OCI-LY7 (cell line): ENCODE measurements around the gene SLC15A5. TPM values are rescaled to one million over a fixed set of nuclear protein-coding genes. Genes with fewer than 3 reads are reported as not detected.

Experiments
- BruUV-seq: library from RNA; stranded (reverse); fragments of 400-500 nt; replicated peaks from 2 replicates; lab custom pipeline; 2021; lab: Mats Ljungman, UMichigan
- CTCF ChIA-PET: fragments of 300-600 bp; sonication (Branson Sonifier 250); formaldehyde crosslinking; loops from one replicate; lab custom pipeline; 2022; ENCODE audit warnings: antibody characterized with exemption; ENCODE audit not compliant: unreplicated experiment; lab: Charles Lee
- POLR2A ChIA-PET: fragments of 300-600 bp; sonication (Branson Sonifier 250); formaldehyde crosslinking; loops from one replicate; lab custom pipeline; 2022; ENCODE audit warnings: antibody characterized with exemption; lab: Charles Lee
- DNase-seq: peaks from one replicate; pipeline ENCODE4 v3.0.0-alpha.2; 2015; ENCODE audit warnings: low spot score
- H2AFZ ChIP-seq: fragments of 200-600 bp; sonication (generic), shearing (Covaris generic); 2 replicates; pipeline ENCODE4 v1.6.1; 2014; ENCODE audit warnings: mild to moderate bottlenecking, antibody characterized with exemption, low read length, moderate library complexity
- H3K27ac ChIP-seq: fragments of 200-600 bp; sonication (generic); 2 replicates; pipeline ENCODE4 v1.5.1; 2014; ENCODE audit warnings: mixed run types, low read depth, mild to moderate bottlenecking, moderate library complexity, low read length, inconsistent platforms; ENCODE audit not compliant: poor library complexity, severe bottlenecking
- H3K36me3 ChIP-seq: fragments of 200-600 bp; sonication (generic); 2 replicates; pipeline ENCODE4 v1.6.1; 2014; ENCODE audit warnings: mild to moderate bottlenecking, antibody characterized with exemption, low read length, moderate library complexity, mixed read lengths; ENCODE audit not compliant: insufficient read depth
- H3K4me1 ChIP-seq: fragments of 200-600 bp; sonication (generic); 2 replicates; pipeline ENCODE4 v1.5.1; 2014; ENCODE audit warnings: mild to moderate bottlenecking, low read length; ENCODE audit not compliant: insufficient read depth, poor library complexity, severe bottlenecking
- H3K4me2 ChIP-seq: fragments of 200-600 bp; sonication (generic); 2 replicates; pipeline ENCODE4 v1.6.1; 2014; ENCODE audit warnings: mild to moderate bottlenecking, low read length
- H3K4me3 ChIP-seq: fragments of 200-600 bp; sonication (generic); 2 replicates; pipeline ENCODE4 v1.5.1; 2014; ENCODE audit warnings: mild to moderate bottlenecking, low read depth, low read length; ENCODE audit not compliant: poor library complexity, severe bottlenecking
- H3K79me2 ChIP-seq: fragments of 200-600 bp; sonication (generic); 2 replicates; pipeline ENCODE4 v1.6.1; 2016; ENCODE audit warnings: low read depth, mild to moderate bottlenecking, low read length, moderate library complexity, mixed read lengths; ENCODE audit not compliant: insufficient read depth
- H3K9me2 ChIP-seq: fragments of 200-600 bp; sonication (generic); 2 replicates; pipeline ENCODE4 v1.6.1; 2016; ENCODE audit warnings: mild to moderate bottlenecking, low read length, mixed read lengths; ENCODE audit not compliant: insufficient read depth
- H3K9me3 ChIP-seq: fragments of 200-600 bp; sonication (generic); 2 replicates; pipeline ENCODE4 v1.6.1; 2014; ENCODE audit warnings: mild to moderate bottlenecking, mixed run types, low read length, mixed read lengths
- H4K20me1 ChIP-seq: fragments of 200-600 bp; sonication (generic); 2 replicates; pipeline ENCODE4 v1.6.1; 2014; ENCODE audit warnings: mild to moderate bottlenecking, antibody characterized with exemption, low read length, moderate library complexity, mixed read lengths; ENCODE audit not compliant: insufficient read depth
- EZH2phosphoT487 ChIP-seq: fragments of 200-600 bp; sonication (generic); IDR thresholded peaks from 2 replicates; pipeline ENCODE4 v1.6.1; 2018; ENCODE audit warnings: low read depth, borderline replicate concordance, mild to moderate bottlenecking, mixed run types, antibody characterized with exemption, low read length, moderate library complexity, mixed read lengths
- intact Hi-C: fragments of 100-400 bp; cut with micrococcal nuclease; formaldehyde crosslinking; loops from one replicate; pipeline ENCODE4 v1.10.0; 2022; ENCODE audit not compliant: unreplicated experiment
- total RNA-seq, 2 experiments: library from RNA; depleted of rRNA in 1 of 2; stranded (reverse); fragments of >200 nt in 1 of 2; shearing (Covaris generic) in 1 of 2; gene quantifications; 2 replicates each; pipeline ENCODE4 v1.2.3, GENCODE V29; 2014 to 2022
- TF ChIP-seq, protein P1 (sequence below): fragments of 200-600 bp; sonication (generic); conservative IDR thresholded peaks from 2 replicates; pipeline ENCODE4 v1.5.1; 2014; ENCODE audit warnings: mild to moderate bottlenecking, antibody characterized with exemption, low read length, moderate library complexity, mixed read lengths

Gene SLC15A5
- total RNA-seq, 2 experiments from 2014 or later = not detected

- H2AFZ ChIP-seq = no peak overlapping the region
- H3K27ac ChIP-seq = no peak overlapping the region
- no peaks in the 10 kb centered on the region for H3K36me3 ChIP-seq
- ChIA-PET CTCF (no interaction called here), POLR2A (interaction anchor here (0.7 kb wide), 3 partner anchors 56 to 808 kb away, joined by 3 to 6 read pairs (median 4); no protein-coding TSS in a partner anchor)
- H3K9me2 ChIP-seq = no peaks in the 10 kb centered on the region
- no peak for TF ChIP-seq EZH2phosphoT487
- TF ChIP-seq, protein P1, sequence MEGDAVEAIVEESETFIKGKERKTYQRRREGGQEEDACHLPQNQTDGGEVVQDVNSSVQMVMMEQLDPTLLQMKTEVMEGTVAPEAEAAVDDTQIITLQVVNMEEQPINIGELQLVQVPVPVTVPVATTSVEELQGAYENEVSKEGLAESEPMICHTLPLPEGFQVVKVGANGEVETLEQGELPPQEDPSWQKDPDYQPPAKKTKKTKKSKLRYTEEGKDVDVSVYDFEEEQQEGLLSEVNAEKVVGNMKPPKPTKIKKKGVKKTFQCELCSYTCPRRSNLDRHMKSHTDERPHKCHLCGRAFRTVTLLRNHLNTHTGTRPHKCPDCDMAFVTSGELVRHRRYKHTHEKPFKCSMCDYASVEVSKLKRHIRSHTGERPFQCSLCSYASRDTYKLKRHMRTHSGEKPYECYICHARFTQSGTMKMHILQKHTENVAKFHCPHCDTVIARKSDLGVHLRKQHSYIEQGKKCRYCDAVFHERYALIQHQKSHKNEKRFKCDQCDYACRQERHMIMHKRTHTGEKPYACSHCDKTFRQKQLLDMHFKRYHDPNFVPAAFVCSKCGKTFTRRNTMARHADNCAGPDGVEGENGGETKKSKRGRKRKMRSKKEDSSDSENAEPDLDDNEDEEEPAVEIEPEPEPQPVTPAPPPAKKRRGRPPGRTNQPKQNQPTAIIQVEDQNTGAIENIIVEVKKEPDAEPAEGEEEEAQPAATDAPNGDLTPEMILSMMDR = no peak
- H3K4me2 ChIP-seq = no peak overlapping the region
- H3K4me1 ChIP-seq = no peaks in the 10 kb centered on the region
- DNase-seq = no peak
- no peaks in the 10 kb centered on the region for H4K20me1 ChIP-seq
- no TSS peak for BruUV-seq
- intact Hi-C loops = loop anchor here (10.0 kb wide), 1 partner anchor 683 kb away; no protein-coding TSS in a partner anchor
- no peak overlapping the region for H3K4me3 ChIP-seq
- no peaks in the 10 kb centered on the region for H3K79me2 ChIP-seq
- H3K9me3 ChIP-seq = no peaks in the 10 kb centered on the region
These were observed 106.1 kb downstream of the SLC15A5 start for GRCh38 chr12:16171348-16171747.

DNA sequence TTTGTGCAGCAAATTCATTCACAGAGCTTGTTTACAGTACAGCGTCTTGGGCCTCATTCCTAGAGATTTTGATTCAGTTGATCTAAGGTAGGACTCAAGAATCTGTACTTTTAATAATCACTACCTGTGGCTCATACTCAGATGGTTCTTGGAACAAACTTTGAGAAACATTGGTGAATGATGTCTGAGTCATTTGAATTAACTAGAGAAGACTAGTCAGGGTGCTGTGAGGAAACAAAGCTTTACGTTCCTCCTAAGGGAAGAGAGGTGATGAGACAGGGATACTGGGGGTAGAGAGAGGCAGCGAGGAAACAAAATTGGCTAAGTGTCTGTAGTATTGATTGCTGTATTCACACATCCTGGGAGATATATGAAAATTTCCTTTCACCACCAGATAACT is 109.4 kb downstream of the SLC15A5 start:
- intact Hi-C loops = loop anchor here (10.0 kb wide), 1 partner anchor 767 kb away; no protein-coding TSS in a partner anchor
- ChIA-PET POLR2A (interaction anchor here (0.8 to 1.7 kb wide), 4 partner anchors 8 to 284 kb away, joined by 3 to 4 read pairs (median 3); no protein-coding TSS in a partner anchor), CTCF (no interaction called here)
- H2AFZ ChIP-seq = no peak overlapping the region
- H3K4me2 ChIP-seq = no peak overlapping the region
- H3K27ac ChIP-seq = no peak overlapping the region
- no peak for DNase-seq
- no peaks in the 10 kb centered on the region for H4K20me1 ChIP-seq
- H3K9me2 ChIP-seq = no peaks in the 10 kb centered on the region
- TF ChIP-seq, protein P1 = no peak
- TF ChIP-seq EZH2phosphoT487 = no peak
- peaks cover 17% of the 10 kb centered on the region for H3K4me1 ChIP-seq
- BruUV-seq = no TSS peak
- no peaks in the 10 kb centered on the region for H3K79me2 ChIP-seq
- no peaks in the 10 kb centered on the region for H3K9me3 ChIP-seq
- H3K4me3 ChIP-seq = no peak overlapping the region
- H3K36me3 ChIP-seq = no peaks in the 10 kb centered on the region
